ENCODE data around the gene CSN2. TPM values are rescaled to one million over a fixed set of nuclear protein-coding genes. Genes with fewer than 3 reads are reported as not detected.

Gene CSN2, protein sequence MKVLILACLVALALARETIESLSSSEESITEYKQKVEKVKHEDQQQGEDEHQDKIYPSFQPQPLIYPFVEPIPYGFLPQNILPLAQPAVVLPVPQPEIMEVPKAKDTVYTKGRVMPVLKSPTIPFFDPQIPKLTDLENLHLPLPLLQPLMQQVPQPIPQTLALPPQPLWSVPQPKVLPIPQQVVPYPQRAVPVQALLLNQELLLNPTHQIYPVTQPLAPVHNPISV
- total RNA-seq (2021; fragmentation: NEBNext Ultra II Directional; extraction: Animal tissue kit (Norgen Biotek cat#: 25700)), result not detected in 2 replicates
- not detected in 2 replicates for polyA plus RNA-seq (2011; rRNA removed)
- not detected for polyA plus RNA-seq (2011; cell fraction: cytosol; rRNA removed)
- polyA plus RNA-seq (2011; cell fraction: nucleus; rRNA removed), result not detected
- polyA plus RNA-seq (2012, experiment 1 of 2), result not detected in 4 replicates
- not detected for polyA plus RNA-seq (2012, experiment 2 of 2)
- not detected for polyA plus RNA-seq (2013, experiment 1 of 2)
- not detected for polyA plus RNA-seq (2013, experiment 2 of 2)
- not detected in 2 replicates for polyA minus RNA-seq (2011; rRNA and poly(A)+ RNA removed)
- not detected for polyA minus RNA-seq (2011; cell fraction: cytosol; rRNA and poly(A)+ RNA removed)
- polyA minus RNA-seq (2011; cell fraction: nucleus; rRNA and poly(A)+ RNA removed), result not detected
- long read RNA-seq, experiment 1, result 0 reads
- long read RNA-seq, experiment 2, result 0 reads

GRCh38 chr4:69965628-69966027 lies at the start of gene CSN2:
TSS of gene CSN2 (minus strand) at chr4:69965728. CDS start at chr4:69960995, 4,733 bp downstream.
- no peak within 1 kb of the TSS for H3K56ac ChIP-seq (replicated peaks; ENCODE audit: insufficient read length, low read depth, low read length)
- no peak within 1 kb of the TSS for H3K23ac ChIP-seq (ENCODE audit: insufficient read length)
- H4K20me1 ChIP-seq (replicated peaks in 1 of 2; ENCODE audit: control insufficient read depth in 1 of 2, insufficient read depth in 2 of 2, low read length in 2 of 2), result no peaks in the 10 kb centered on the region
- FAIRE-seq (no peak), DNase-seq (ENCODE audit: low read depth in 1 of 2, low spot score in 2 of 2) (no peak)
- H3K4ac ChIP-seq (replicated peaks; ENCODE audit: insufficient read length, low read depth, low read length), result no peak within 1 kb of the TSS
- H2AK5ac ChIP-seq (ENCODE audit: low read depth, low read length), result no peak within 1 kb of the TSS
- no peaks in the 10 kb centered on the region for H3K4me1 ChIP-seq (replicated peaks in 1 of 4; ENCODE audit: control insufficient read depth in 3 of 4, insufficient read depth in 4 of 4, low read length in 3 of 4)
- H3K9me3 ChIP-seq (ENCODE audit: insufficient read depth in 2 of 2, low read depth in 1 of 2, low read length in 1 of 2), result no peaks in the 10 kb centered on the region
- H3K14ac ChIP-seq (ENCODE audit: insufficient read length), result no peak within 1 kb of the TSS
- no peak within 1 kb of the TSS for H4K91ac ChIP-seq (replicated peaks; ENCODE audit: insufficient read length, low read length)
- H3K18ac ChIP-seq (ENCODE audit: extremely low read depth, low read length), result no peak within 1 kb of the TSS
- POLR2A ChIA-PET (ENCODE audit: partially characterized antibody), result no interaction called here
- H3K79me2 ChIP-seq (ENCODE audit: control insufficient read depth in 1 of 2, insufficient read depth in 2 of 2, low read length in 2 of 2), result no peaks in the 10 kb centered on the region
- H2BK20ac ChIP-seq (ENCODE audit: low read length), result no peak within 1 kb of the TSS
- H2AFZ ChIP-seq (ENCODE audit: low read length), result no peak within 1 kb of the TSS
- H3K4me2 ChIP-seq (ENCODE audit: insufficient read depth in 1 of 2, low read depth in 2 of 2, low read length in 2 of 2), result no peak within 1 kb of the TSS
- no peaks in the 10 kb centered on the region for H3K79me1 ChIP-seq (ENCODE audit: low read depth, low read length)
- no peak within 1 kb of the TSS for H2BK15ac ChIP-seq (ENCODE audit: low read length)
- no peak within 1 kb of the TSS for H3K27ac ChIP-seq (ENCODE audit: low read depth, low read length)
- H3K36me3 ChIP-seq (ENCODE audit: control insufficient read depth in 2 of 4, insufficient read depth in 4 of 4, low read length in 3 of 4), result no peaks in the 10 kb centered on the region
- H3K4me3 ChIP-seq (ENCODE audit: extremely low read depth in 1 of 4, insufficient read depth in 2 of 4, low read depth in 3 of 4, low read length in 4 of 4), result no peak within 1 kb of the TSS
- H3K23me2 ChIP-seq (ENCODE audit: low read depth, low read length), result no peaks in the 10 kb centered on the region
- no peak within 1 kb of the TSS for H4K5ac ChIP-seq (ENCODE audit: insufficient read length, low read depth, low read length)
- H4K8ac ChIP-seq (ENCODE audit: extremely low read depth, insufficient read depth, low read length), result no peak within 1 kb of the TSS
- CTCF ChIA-PET (ENCODE audit: partially characterized antibody), result no interaction called here
- no peak within 1 kb of the TSS for H2BK5ac ChIP-seq (ENCODE audit: low read depth, low read length)
- no peak within 1 kb of the TSS for H2BK120ac ChIP-seq (replicated peaks; ENCODE audit: low read depth, low read length)
- TF ChIP-seq SIX5 (IDR thresholded peaks at IDR 0.05; ENCODE audit: low read depth, low read length), result no peak
- no peak for TF ChIP-seq TCF12 (IDR thresholded peaks at IDR 0.05; ENCODE audit: low read depth, low read length)
- no peak for TF ChIP-seq SRF (IDR thresholded peaks at IDR 0.05; ENCODE audit: low read depth, low read length)
- no peak for TF ChIP-seq CTCF (IDR thresholded peaks at IDR 0.05; ENCODE audit: control extremely low read depth in 1 of 3, insufficient read depth in 1 of 3, low read depth in 1 of 3, low read length in 3 of 3)
- no peak for TF ChIP-seq TAF7 (optimal IDR thresholded peaks at IDR 0.05; ENCODE audit: borderline replicate concordance, low read depth, low read length)
- TF ChIP-seq GTF2F1 (IDR thresholded peaks at IDR 0.05; ENCODE audit: borderline replicate concordance, low read depth, low read length), result no peak
- TF ChIP-seq CBX8 (IDR thresholded peaks at IDR 0.05; ENCODE audit: borderline replicate concordance, low read depth, low read length), result no peak
- no peak for TF ChIP-seq POU5F1 (IDR thresholded peaks at IDR 0.05; ENCODE audit: low read depth, low read length)
- 85% methylated on average over 2 of the region's 2 CpGs; no CpG with 5 or more reads in 1 of the 2 experiments for WGBS, 2 experiments (ENCODE audit: extremely low coverage in 1 of 2, insufficient coverage in 1 of 2, insufficient read length in 1 of 2, insufficient replicate concordance in 2 of 2, low coverage in 1 of 2, low lambda C conversion rate in 2 of 2, missing lambda C conversion rate in 1 of 2)
- H3K27me3 ChIP-seq (replicated peaks in 1 of 4; ENCODE audit: control insufficient read depth in 3 of 4, extremely low read depth in 1 of 4, insufficient read depth in 3 of 4, low read length in 3 of 4), result no peaks in the 10 kb centered on the region
- H2BK12ac ChIP-seq (ENCODE audit: low read depth, low read length), result no peak within 1 kb of the TSS
- H3K9ac ChIP-seq (replicated peaks in 1 of 4; ENCODE audit: extremely low read depth in 1 of 4, low read depth in 3 of 4, low read length in 3 of 4), result no peak within 1 kb of the TSS
